Iris pigment epithelial cell (primary cell): ENCODE results near the gene MAML2.

Experiments used
- DNase-seq: peaks from one replicate; pipeline ENCODE4 v3.0.0-alpha.2; 2011; ENCODE audit warnings: low read depth

The MAML2 gene

GRCh38 chr11:96008161-96008720, 334.8 kb downstream of the MAML2 start:
- DNase-seq = peak; percentile 67

DNA sequence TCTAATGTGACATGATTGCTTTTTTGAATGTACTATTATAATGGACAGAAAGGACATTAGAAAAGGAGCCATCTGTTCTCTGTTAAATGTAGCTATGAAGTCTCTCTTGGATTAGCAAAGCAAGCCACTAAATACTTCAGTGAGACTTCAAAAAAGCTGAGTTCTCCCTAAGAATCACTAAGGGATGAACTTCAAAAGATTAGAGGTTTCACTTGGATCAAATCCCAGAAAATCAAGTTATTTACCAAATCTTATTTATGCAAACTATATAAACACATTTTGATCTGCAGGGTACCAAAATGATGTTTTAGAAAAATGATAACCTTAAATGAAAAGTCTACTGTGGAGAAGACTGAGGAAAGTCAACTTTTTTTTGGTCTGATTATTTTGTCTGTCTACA, 337.0 kb downstream of the MAML2 start:
- no peak for DNase-seq

DNA sequence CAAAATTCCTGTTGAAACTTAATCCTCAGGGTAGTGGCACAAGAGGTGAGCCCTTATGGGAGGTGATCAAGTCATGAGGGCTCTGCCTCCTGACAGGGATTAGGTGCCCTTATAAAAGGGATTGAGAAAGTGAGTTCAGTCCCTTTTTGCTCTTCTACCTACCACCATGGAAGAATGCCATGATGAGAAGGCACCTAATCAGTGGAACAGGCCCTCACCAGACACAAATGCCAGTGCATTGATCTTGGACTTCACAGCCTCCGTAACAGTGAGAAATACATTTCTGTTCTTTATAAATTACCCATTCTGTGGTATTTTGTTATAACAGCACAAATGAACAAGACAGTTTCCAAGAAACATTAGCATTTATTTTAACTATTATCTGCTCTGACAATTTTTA, 338.1 kb downstream of the MAML2 start:
- no peak for DNase-seq

DNA sequence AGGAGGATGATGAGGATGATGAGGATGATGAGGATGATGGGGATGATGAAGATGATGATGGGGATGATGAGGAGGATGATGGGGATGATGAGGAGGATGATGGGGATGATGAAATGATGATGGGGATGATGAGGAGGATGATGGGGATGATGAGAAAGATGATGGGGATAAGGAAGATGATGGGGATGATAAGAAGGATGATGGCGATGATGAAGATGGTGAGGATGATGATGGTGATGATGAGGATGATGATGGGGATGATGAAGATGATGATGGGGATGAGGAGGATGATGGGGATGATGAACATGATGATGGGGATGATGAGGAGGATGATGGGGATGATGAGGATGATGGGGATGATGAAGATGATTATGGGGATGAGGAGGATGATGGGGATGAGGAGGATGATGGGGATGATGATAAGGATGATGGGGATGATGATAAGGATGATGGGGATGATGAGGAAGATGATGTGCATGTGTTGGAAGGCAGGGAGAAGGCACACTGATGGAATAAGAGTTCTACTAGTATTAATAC, 340.2 kb downstream of the MAML2 start:
- DNase-seq = no peak

DNA sequence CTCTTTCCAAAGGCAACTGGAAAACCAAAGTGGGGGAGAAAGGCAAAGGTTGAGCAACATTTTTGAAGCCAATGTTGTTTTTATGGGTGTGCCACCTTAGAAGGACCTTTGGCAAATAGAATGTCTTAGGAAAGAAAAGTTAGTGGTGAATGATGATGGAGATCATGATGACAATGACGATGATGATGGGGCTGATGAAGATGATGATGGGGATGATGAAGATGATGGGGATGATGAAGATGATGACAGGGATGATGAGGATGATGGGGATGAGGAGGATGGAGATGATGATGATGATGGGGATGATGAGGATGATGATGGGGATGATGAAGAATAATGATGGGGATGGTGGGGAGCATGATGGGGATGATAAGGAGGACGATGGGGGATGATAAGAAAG, 340.7 kb downstream of the MAML2 start:
- no peak for DNase-seq

- DNase-seq = peak; percentile 58
Observed at GRCh38 chr11:96001037-96001436, 342.0 kb downstream of the MAML2 start.

- DNase-seq = peak; percentile 26
Observed at GRCh38 chr11:95999711-96000406, 343.1 kb downstream of the MAML2 start.

GRCh38 chr11:95996621-95997235, 346.3 kb downstream of the MAML2 start:
- DNase-seq = no peak

GRCh38 chr11:95994329-95994728, 348.7 kb downstream of the MAML2 start:
- DNase-seq = no peak

DNA sequence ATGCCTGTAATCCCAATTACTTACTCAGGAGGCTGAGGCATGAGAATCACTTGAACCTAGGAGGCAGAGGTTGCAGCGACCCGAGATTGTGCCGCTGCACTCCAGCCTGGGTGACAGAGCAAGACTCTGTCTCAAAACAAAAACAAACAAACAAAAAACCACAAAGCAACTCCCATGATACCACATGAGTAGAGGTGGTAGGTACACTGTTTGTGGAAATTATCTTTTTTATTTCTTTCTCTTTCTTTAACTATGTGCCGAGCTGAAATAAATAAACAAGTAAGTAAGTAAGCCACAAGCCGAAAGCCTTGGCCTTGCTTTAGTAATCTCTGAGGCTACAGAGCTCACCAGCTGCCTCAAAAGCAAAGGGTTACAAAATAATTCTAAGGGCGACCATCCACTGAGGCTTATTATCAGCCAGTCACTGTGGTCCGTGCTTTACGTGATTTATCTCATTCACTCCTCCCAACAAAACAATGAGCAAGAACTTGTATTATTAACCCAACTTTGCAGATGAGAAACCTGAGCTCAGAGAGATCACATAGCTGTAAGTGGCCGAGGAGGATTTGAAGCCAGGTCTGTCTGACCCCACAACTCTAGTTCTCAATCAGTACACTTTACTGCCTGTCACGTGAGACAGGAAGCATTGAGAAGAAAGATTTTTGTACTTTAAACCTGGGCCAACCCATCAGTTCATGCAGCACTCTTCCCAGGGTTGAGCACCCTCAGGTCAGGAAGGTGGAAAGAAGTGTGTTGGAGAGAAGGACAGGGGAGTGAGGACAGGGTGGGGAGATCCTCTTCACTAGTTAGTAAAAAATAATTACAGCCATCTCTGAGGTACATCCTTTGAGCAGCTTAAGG, 349.3 kb downstream of the MAML2 start:
- peak; percentile 62 for DNase-seq

DNA sequence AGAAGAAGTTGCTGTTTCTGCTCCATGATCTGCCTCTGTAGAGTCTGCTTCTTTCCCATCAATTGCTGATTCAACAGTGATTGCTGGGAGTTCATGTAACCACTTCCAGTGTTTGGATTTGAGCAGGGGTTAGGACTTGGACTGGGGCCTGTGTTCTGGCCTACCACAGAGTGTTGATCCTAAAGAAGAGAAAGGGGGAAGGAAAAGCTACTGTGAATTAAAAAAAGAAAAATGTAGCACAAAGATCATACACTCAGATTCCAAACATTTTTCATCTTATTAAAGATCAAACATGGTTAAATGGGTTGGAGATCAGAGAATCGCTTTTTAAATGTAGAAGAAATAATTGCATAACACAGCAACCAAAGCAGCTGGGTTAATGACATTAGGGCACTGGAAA, 351.4 kb downstream of the MAML2 start:
- DNase-seq = peak; percentile 65

GRCh38 chr11:95991101-95991500, 351.9 kb downstream of the MAML2 start:
- no peak for DNase-seq

DNA sequence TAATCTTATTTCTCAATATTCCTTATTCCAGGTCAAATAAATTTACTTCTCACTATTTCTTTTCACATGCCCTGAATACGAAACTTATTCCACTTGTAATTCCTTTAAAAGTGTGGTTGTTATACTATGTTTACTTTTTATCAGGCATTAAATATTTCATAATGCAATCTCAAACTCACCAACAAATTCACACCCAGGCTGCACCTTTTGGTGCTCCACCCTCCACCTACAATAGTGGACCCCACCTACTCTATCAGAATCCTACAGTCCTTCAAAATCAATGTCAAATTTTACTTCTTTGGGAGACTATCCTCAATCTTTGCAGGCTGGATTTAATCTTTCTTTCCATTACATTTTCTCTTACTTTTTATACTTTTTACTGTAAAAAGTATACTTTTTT, 353.2 kb downstream of the MAML2 start:
- DNase-seq = no peak

DNA sequence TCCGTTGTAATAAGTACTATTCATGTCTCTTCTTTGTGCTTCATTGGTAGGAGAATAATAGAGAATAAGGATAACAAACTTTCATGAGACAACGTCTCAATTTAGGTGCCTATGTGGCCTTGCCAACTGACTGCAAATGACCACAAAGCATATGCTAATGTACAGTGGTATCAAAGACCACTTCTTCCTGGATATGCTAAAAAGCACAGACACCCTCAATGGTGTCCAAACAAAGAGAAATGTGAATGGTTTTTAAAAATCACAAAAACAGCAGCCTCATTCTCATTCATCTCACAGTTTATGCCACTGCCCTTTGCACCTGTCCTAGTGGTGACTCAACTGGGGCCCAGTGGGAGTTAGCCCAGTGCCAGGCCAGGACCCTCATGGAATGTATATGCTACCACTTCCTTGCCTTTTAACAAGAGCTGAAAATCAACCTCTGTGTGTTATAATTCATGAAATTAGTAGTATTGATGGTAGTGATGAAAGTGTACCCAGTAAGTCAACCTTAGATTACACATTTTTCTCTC, 353.9 kb downstream of the MAML2 start:
- no peak for DNase-seq

DNA sequence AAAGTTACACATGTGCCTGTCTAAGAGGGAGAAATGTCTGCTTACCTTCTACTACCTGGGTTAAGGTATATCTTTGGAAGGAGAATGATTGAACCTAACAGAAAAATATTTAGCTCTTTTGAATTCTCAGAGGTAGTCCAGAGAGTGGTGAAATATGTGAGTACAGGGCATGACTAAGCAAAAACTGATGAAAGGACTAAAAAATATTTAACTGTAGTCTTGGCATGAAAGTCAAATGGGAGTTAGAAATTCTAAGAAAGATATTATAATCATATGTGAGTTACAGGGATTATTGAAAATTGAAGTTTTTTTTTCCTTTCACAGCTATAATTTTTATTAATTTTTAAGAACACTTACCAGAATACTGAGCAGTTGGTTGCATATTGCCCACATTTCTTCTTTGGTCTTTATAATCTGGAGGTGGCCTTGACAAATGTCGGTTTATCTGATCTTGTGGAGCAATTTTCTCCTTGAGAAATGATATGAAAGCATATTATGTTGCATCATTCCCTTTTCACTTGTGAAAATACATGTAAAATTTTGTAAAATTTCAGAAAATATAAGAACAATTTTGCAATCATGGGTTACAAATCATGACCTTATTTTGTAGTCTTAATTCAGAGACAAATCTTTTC, 357.7 kb downstream of the MAML2 start:
- peak; percentile 62 for DNase-seq

GRCh38 chr11:95984072-95984471, 358.9 kb downstream of the MAML2 start:
- DNase-seq = no peak

DNA sequence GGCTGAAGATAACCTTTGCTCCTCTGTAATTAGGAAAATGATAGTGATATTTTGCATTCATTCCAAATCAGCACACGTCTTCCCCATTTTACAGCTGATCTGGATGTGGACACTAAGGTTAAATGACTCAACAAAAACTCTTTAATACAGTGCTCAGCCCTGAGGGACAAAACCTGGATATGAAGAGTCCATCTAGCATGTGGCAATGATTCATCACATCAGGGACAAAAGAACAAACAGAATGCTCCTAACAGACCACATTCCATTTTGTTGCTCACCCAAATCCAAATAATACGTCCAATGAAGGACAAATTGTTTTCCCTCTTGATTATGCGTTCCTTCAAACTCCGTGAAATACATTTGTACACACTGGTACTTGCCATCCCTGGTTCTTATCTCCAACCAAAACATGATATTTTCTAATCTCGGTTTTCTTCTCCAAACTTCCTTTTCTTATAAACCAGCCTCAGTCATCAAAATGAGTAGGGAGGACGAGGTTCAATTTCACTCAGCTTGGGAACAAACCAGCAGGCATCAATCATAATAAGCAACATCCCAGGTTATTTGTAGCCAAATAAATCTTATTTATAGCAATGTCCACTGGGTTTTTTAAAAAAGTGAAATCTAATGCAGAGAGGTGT, 365.3 kb downstream of the MAML2 start:
- DNase-seq = peak; percentile 74

- DNase-seq = no peak
Observed at GRCh38 chr11:95976550-95976949, 366.4 kb downstream of the MAML2 start.

GRCh38 chr11:95975343-95975742, 367.7 kb downstream of the MAML2 start:
- DNase-seq = no peak

DNA sequence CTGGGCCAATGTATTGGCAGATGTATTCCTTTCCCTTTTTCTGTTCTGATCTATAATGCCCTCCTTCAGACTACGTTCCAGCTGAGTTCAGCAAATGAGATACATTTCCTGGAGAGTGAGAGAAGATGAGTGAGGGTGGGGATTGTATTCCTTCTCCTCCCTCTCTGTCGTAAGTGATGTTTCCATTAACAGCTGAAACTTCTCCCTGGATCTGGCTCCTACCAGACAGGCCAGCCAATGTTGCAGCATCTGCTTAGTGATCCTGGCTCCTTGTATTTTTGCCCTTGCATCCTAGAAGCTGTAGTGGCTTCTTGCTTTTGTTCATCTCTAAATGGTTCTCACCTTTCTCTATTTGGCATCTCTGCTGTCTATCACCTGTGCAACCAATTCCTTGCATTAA, 370.9 kb downstream of the MAML2 start:
- no peak for DNase-seq

GRCh38 chr11:95968585-95968984, 374.4 kb downstream of the MAML2 start:
- no peak for DNase-seq
